AG09319 (cell line): ENCODE measurements around the gene SRP68.

Experiments
- DNase-seq: peaks from one replicate; pipeline ENCODE4 v3.0.0-alpha.2; 2010; ENCODE audit warnings: low read depth; ENCODE audit errors: extremely low read depth
- TF ChIP-seq, protein P1 (sequence below): IDR thresholded peaks from 2 replicates; pipeline ENCODE4 v1.5.1; 2011; ENCODE audit warnings: low read depth, mild to moderate bottlenecking, inconsistent platforms, low read length, moderate library complexity

SRP68 gene

DNA sequence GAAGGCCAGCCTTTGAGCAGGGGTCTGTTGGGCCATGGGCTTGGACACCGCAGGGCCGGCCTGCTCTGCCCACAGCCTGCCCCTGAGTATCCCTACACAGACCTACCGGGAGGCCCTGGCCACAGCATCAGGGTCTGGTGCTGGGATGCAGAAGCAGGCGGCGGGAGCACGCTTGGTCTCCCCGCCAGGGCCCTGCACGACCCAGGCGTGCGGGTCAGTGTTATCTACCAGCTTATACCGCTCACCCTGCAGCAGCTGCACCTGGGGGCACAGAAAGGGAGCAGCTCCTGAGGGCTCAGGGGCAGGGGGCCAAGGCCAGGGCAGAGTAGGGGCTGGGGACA lies 54.0 kb downstream of the SRP68 start:
- DNase-seq = no peak
- TF ChIP-seq, protein P1, sequence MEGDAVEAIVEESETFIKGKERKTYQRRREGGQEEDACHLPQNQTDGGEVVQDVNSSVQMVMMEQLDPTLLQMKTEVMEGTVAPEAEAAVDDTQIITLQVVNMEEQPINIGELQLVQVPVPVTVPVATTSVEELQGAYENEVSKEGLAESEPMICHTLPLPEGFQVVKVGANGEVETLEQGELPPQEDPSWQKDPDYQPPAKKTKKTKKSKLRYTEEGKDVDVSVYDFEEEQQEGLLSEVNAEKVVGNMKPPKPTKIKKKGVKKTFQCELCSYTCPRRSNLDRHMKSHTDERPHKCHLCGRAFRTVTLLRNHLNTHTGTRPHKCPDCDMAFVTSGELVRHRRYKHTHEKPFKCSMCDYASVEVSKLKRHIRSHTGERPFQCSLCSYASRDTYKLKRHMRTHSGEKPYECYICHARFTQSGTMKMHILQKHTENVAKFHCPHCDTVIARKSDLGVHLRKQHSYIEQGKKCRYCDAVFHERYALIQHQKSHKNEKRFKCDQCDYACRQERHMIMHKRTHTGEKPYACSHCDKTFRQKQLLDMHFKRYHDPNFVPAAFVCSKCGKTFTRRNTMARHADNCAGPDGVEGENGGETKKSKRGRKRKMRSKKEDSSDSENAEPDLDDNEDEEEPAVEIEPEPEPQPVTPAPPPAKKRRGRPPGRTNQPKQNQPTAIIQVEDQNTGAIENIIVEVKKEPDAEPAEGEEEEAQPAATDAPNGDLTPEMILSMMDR = no peak

DNA sequence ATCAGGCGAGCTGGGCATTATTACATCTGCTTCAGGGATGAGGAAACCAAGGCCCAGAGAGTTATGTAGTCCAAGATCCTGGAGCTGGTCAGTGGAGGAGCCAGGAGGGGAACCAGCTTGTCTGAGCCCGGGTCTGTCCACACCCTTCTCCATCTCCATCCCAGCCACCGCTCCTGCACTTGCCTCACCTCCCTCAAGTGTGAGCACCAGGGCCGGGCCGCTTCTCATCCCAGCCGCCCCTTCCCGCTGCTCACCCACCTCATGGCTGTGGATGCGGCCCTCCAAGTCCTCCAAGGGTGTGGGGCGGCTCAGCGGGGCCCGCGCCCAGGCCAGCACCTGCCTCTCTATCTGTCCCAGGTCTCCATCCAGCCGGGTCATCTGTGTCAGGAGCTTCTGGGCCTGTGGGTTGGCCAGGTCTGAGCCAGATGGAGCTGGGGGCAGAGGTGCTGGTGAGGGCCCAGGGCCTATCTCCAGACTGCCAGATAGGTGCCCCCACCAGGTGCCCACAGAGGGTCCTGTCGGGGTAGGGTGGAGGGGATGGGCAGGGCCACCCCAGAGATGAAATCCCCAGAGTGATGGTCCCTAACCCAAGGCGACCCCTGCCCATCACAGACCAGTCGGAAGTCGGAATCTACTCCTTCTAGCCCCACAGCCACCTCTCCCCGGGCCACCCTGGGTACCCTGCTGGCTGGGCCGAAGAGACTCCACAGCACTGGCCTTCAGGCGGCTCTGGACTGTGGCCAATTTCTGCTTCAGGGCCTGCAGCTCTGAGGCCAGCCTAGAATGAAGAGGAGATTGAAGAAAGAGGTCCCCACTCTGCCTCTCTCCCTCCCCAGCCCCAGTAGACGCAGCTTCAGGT lies 54.6 kb downstream of the SRP68 start:
- no peak for DNase-seq
- TF ChIP-seq, protein P1 = no peak

DNA sequence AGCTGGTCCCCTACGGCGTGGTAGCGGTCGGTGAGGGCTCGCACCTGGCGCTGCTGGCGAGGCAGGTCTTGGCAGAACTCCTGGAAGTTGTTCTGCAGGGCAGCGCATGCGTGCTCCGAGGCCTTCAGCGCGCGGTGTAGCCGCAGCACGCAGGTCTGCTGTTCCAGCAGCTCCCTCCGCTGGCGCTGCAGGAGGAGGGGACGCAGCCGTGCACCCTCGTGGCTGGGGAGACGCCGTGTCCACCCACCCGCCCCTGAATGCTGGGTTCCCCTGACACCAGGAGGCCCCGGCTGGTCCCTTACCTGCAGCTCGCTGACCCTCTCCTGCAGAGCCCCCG lies 57.4 kb downstream of the SRP68 start:
- TF ChIP-seq, protein P1 = no peak
- DNase-seq = no peak

DNA sequence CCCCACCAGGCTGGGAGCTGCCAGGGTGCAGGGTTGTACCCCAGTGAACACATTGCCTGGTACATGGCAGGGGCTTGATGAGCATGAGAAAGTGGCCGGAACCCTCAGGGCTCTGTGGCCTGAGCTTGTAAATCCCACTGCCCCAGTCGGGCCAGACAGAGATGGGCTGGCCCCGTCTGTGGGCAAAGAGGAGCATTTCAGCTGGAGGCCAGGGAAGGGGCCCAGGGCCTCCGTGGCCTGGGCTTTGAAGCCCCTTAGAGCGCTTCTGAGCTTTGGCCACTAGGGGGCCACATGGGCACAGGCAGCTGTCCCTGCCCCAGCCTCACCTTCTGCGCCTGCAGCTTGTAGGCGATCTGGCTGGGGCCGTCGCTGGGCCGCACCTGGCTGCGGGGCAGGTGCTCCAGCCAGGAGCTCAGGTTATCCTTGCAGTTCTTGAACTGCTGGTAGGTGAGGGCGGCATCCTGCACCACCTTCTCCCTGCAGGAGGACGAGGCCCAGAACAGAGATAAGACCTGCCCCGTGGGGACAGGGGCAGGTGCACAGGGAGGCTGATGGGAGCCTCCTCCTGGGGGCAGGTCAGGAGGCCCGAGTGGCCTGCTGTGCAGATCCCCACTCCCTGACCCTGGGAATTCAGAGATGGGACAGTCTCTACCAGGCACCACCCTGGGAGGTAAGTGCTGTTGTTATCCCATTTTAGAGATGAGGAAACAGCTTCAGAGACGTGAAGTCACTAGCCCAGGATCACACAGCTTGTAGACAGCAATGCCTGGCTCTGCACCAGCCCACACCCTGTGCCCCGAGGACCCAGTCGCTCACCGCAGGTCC lies 58.0 kb downstream of the SRP68 start:
- TF ChIP-seq, protein P1 = peak; percentile 94
- DNase-seq = peak; percentile 19

DNA sequence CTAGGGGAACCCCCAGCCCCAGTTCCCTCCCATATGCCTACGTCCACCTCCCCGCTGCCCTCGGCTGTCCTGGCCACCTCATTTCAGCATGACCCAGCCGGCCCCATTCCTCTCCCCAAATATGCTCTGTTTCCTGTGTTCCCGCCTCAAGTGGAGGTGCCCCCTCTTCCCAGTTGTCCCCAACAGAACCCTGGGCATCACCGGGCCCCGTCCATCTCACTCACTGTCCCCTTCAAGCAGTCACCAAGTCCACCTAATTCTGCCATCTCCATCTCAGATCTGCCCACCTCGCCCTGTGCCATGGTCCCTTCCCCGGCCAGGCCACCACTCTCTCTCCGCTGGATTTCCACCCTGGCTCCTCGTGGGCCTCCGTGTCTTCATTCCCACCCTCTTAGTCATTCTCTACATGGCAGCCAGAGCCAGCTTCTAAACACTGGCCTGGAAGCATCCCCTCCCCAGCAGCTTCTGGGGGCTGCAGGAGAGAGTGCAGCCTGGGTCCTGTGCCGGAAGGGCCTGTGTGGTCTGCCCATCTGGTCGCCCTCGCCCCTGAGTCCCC lies 58.9 kb downstream of the SRP68 start:
- DNase-seq = no peak
- TF ChIP-seq, protein P1 = no peak

DNA sequence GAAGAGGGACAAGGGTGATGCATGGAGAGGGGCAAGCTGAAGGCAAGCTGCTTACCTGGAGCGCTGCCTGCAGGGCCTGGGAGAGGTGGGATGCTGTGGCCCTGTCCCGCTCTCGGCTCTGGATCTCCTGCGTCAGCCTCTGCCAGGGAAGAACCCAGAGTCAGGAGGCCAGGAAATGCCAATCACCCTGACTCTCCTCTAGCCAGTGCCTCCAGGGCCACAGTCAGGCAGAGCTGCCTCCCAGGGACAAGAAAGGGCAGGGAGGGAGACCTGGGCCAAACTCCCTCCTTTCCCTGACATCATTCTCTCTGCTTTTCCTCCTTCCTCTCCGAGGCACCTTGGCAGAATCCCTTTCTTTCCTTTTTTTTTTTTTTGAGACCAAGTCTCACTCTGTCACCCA lies 60.4 kb downstream of the SRP68 start:
- TF ChIP-seq, protein P1 = no peak
- DNase-seq = no peak
